IPS-11a (cell line): Measurements from ENCODE around the gene PRSS50.
"Not testable (repeated sequence)": the region's sequence is repeated elsewhere in the genome, so short reads cannot be mapped to it uniquely, and the experiment has no call there.

ENCODE experiments used
- H3K4me3 ChIP-seq: one replicate; pipeline ENCODE4 v1.5.1; 2013; ENCODE audit warnings: low read depth, low read length, control low read depth

PRSS50 gene, protein sequence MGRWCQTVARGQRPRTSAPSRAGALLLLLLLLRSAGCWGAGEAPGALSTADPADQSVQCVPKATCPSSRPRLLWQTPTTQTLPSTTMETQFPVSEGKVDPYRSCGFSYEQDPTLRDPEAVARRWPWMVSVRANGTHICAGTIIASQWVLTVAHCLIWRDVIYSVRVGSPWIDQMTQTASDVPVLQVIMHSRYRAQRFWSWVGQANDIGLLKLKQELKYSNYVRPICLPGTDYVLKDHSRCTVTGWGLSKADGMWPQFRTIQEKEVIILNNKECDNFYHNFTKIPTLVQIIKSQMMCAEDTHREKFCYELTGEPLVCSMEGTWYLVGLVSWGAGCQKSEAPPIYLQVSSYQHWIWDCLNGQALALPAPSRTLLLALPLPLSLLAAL

DNA sequence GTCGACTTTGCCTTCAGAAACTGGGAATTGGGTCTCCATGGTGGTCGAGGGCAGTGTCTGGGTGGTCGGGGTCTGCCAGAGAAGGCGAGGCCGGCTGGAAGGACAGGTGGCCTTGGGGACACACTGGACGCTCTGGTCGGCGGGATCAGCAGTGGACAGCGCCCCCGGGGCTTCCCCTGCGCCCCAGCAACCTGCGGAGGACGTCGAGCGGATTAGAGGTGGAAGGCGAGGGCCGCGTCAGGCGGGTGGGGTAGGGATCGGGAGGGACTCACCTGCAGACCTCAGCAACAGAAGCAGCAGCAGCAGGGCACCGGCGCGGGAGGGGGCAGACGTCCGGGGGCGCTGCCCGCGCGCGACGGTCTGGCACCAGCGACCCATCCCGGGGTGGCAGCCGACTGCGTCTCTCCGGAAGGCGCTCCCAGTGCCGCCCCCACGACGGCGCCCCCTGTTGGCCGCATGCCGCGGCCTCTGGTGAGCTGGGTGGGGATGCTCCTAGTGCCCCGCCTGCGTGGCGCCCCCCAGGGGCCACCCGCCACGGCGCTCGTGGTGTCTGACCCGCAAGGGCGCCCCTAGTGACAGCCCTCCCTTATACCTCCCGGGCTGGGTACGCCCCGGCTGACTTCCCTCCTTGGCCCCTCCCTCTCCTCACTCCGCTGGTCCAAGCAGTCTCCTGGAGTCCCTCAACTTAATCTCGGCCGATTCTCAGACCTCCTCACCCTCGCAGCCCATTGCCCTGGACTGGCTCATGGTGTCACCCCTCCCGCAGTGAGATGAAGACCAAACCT is at the start of gene PRSS50:
Gene PRSS50 (minus strand): TSS at position 423 of the 785 bp plus-strand sequence. CDS start 45 bp downstream, at position 378.
- H3K4me3 ChIP-seq, result no peak within 1 kb of the TSS

DNA sequence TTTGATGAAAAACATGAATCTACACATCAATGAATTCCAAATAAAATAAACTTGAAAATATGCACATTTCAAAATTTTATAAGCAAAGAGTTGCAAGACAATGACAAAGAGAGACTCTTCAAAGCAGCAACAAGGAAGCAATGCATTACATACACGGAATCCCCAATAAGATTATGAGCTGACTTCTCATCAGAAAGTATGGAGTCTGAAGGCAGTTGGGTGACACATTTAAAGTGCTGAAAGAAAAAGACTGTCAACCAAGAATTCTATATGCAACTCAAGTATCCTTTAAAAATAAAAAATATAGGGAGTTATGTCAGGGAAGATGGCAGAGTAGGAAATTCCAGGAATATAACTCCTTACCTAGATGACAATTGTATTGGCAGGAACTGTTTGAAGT is 46.5 kb upstream of the PRSS50 start:
- H3K4me3 ChIP-seq, result no peak overlapping the region

DNA sequence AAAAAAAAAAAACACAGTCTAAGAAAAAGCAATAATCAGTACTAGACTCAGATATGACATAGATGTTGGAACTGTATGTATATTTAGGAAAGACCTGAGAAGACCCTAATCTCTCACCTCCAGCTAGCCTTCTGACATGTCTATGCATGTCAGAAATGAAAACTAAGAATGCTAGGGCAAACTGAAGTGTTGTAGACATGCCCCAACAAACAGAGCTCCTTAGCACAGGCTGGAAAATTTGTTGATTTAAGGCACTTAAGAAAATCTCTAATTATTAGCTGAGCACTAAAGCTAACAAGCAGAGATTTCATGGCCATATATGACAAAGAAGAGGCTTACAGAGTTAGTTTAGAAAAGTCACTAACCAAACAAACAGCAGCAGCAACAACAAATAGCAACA is 45.5 kb upstream of the PRSS50 start:
- H3K4me3 ChIP-seq, result no peak overlapping the region

DNA sequence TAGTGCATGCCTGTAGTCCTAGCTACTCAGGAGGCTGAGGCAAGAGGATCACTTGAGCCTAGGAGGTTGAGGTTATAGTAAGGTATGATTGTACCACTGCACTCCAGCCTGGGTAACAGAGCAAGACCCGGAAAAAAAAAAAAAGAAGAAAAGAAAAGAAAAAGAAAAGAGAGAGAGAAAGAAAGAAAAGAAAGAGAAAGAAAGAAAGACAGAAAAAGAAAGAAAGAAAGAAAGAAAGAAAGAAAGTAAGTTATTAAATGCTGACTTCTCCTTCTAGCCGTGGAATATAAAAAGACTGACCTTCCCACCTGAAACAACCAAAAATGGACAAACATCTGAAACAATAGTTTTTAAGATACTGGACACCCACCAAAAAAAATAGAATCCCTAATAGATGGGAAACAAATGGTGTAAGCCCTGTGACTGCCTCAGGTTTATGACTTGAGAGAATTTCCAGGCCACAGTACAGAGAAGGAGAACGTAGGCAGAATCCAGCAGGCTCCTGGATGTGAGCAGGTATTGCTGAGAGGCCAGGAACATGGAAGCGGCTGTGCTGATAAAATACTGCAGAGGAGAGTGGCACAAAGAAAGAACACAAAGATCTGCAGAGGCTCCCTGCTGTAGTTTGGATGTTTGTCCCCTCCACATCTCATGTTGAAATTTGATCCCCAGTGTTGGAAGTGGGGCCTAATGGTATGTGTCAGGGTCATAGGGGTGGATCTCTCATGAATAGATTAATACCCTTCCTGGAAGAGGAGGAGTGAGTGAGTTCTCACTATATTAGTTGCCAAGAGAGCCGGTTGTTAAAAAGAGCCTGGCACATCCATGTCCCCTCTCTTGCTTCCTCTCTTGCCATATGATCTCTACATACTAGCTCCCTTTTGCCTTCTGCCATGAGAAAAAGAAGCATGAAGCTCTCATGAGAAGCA is 41.8 kb upstream of the PRSS50 start:
- no peak overlapping the region for H3K4me3 ChIP-seq

DNA sequence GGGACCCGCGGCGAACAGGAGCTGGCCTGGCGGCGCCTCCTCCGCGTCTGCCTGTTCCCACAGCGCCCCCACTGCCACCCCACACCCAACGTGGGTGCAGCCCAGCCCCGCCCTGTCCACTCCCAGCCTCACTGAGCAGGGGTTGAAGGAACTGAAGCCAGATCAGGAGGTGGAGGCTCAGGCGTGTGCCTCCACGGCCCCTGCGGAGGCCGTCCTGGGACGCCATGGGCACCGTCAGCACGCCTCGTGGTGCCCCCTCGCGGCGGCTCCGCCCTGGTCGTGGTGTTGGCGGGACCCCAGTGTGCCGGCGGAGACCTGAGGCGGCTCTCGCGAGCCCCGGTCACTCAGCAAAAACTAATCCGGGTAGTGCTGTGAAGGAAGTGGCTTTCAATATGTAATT is 39.0 kb upstream of the PRSS50 start:
- no peak overlapping the region for H3K4me3 ChIP-seq

DNA sequence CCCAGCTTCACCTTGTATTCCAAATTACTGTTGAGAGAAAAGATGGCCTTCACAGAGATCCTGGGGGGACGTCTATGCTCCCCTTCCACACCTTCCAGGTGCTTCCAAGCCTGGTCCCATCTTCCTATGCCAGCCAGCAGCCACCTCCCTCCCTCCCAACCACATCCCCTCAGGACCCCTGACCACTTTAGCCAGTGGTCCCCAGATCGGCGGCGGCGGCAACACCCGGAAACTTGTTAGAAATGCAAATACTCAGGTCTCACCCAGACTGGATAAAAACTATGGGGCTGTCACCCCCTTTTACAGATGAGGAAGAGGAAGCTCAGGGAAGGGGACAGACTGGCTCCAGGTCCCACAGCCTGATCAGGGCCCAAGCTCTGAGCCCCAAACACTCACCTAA is 38.0 kb upstream of the PRSS50 start:
- no peak overlapping the region for H3K4me3 ChIP-seq

DNA sequence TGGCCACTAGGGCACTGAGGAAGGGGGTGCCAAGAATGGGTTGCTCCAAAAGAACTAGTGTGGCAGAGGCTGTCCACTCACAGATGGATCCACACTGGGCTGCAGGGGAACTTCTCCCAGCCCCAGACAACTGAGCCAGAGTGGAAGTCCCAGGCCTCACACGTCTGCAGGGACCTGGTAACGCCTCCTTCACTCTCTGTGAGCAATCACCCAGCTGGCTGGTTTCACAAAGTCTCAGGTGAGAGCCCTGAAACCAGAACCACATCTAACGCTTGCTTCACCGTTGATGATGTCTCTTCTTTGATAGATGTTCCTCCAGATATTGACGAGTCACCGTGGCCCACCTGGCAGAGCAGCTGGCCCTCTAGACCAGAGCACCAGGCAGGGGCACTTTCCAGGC is 35.5 kb upstream of the PRSS50 start:
- H3K4me3 ChIP-seq, result not testable (repeated sequence)

DNA sequence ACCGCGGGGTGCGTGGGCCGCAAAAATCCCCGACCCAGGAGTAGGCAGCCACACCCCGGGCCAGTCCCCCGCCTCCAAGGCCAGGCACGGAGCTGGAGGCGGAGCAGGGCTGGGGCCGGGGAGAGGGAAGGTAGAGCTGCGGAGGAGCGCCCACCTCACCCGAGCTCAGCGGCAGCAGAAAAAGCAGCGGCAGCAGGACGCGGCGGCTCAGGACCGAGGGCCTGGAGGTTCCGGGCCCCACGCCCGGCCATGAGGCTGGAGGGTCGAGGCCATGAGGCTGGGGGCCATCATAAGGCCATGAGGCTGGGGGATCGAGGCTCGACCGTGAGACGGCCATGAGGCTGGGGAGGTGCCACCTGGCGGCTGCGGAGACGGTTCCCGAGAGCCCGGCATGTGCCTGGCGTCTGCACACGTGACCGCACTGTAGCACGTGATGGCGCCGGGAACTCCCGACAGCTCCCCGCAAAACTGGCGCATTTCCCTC is 32.9 kb upstream of the PRSS50 start:
- H3K4me3 ChIP-seq, result no peak overlapping the region

DNA sequence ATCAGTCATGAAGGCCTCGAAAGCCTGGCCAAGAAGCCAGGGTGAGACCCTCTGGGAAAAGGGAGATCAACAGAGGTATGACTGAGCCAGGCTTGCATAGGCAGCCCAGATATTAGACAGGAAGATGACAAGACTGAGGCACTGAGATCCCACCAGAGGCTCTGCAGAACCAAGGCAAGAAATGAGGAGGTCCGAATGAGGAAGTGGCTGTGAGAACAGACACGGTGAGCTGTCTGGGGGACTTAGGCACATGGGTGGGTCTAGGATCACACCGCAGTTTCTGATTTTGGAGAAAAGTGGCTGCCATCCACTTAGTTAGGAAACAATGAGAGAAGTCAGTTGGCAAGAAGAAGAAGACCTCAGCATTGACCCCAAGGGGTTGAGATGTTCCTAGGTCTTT is 31.5 kb upstream of the PRSS50 start:
- H3K4me3 ChIP-seq, result no peak overlapping the region

DNA sequence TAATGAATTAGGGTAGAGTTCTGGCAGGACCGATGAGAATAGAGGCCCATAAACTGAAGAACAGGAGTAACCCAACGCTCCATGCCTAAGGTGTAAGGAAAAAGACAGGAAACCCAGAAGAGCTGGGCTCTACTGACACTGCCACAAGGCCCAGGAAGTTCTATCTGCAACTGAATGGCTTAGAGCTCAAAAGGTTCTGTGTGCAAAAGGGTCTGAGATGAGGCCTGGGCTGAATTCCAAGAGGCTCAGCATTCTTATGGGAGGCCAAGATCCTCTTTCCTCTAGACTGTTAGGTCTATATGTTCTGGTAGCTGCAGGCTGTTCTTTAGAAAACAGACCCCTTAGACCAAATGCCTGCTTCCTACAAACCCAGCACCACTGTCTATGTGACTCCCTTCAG is 30.5 kb upstream of the PRSS50 start:
- H3K4me3 ChIP-seq, result no peak overlapping the region

DNA sequence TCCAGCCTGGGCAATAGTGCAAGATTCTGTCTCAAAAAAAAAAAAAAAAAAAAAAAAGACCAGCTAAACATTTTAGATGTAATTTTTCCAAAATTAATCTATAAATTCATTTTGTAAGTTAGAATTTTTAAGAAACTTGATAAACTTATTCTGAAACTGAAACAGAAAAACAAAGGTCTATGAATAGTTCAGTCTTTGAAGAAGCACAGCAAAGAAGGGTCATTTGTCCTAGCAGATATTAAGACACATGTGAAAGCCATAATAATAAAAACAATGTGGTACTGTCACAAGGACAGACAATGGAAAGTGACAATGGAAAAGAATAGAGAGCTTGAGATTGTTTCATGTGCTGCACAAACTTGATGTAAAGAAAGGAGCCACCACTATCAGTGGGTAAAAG is 29.0 kb upstream of the PRSS50 start:
- H3K4me3 ChIP-seq, result no peak overlapping the region

DNA sequence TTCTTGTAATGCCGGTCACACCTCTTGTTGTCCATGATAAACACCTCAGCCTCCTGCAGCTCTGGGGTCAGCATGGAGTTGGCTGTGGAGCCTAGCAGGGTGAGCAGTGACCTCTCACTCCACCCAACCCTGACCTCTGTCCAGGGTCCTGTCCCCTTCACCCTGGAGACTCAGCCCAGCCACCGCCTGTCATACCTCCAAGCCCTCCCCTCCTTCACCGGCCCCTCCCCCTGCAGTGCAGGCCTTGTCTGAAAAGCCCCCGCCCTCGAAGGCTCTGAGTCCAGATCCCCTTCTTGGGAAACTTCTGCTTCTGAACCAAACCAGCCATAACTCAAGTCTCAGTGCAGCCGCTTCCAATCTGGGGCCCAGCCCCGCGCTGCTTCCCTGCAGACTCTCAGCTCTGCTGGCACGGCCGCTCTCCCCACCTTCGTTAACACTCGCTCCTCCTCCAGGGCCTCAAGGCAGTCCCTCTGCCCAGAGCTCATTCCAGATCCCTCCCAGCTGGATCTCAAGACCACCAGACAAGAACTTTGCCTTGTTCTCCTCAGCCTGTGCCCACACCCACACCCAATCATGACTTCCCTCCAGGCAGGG is 25.4 kb upstream of the PRSS50 start:
- H3K4me3 ChIP-seq, result no peak overlapping the region

DNA sequence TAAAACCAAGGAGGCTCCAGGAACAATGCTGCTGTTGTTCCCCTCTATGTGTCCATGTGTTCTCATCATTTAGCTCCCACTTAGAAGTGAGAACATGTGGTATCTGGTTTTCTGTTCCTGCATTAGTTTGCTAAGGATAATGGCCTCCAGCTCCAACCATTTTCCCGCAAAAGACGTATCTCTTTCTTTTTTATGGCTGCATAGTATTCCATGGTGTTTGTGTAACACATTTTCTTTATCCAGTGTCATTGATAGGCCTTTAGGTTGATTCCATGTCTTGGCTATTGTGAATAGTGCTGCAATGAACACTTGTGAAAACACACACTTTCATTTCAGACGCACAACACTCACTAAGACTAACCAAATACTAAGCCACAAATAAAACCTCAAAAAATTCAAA is 21.9 kb upstream of the PRSS50 start:
- H3K4me3 ChIP-seq, result not testable (repeated sequence)

DNA sequence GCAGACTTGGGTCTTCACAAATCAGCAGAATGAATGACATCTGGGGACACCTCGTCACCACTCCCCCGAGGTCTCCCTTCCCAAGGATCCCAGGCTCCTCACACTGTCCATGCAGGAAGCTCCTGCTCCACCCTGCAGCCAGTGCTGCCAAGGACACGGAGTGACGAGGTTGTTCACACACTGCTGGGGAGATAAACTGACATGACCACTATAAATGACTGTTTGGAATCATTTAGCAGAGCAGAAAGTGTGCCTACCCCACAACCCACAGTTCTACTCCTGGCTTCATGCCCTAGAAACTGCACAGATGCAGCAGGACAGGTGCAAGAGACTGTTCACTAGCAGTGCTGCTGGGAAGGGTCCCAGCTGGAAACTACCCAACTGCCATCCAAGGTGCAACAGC is 19.7 kb upstream of the PRSS50 start:
- H3K4me3 ChIP-seq, result no peak overlapping the region

DNA sequence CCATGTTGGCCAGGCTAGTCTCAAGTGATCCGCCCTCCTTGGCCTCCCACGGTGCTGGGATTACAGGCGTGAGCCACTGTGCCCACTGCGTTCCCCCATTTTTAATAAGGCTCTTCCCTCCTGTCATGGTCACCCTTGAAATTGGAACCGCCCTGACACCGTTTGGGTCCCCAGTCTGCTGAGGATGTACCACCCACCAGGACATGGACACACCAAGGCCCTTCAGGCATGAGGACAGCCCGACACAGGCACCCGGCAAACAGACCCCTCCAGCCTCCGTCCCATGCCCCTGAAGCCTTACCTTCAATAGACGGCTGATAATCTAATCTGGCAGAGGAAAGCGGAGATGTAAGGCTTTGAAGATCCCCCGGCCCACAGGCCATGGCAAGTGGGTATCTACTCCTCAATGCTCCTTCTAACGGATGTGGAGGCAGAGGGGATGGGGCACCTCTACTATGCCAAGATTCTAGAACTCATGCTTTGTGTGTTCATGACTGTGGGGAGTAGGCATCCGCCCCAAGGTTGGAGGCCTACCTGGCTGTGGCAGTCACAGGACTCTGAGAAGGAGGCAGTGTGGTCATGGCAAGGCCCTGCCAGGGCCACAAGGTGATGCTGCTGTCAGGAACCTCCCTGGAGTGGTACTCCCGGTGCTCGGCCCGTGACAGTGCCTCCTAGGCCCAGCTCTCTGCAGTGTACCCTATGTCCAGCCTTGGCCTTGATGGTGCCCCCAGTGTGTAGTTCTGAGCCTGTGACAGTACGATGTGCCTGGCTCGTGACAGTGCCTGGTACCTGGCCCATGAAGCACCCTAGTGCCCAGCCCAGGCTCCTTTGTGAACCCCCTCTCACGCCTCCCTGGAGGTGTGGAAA is 18.6 kb upstream of the PRSS50 start:
- H3K4me3 ChIP-seq, result no peak overlapping the region

DNA sequence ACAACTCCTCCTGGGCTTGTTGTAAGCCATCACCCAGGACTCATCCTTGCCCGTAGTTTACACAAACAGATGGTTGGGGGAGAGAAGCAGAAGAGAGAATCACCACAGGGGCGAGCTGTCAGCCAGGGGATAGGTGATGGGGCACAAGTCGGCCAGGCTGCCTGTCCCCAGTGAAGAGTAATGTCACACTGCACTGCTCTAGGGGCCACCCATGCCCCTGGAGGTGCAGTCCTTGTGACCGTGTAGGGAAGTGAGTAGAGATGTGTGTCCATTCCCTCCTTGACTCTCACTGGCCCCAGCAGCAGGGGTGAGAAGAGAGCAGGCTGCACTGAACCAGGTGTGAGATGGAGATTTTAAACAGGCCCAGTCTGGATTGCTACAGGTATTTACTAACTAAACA is 17.1 kb upstream of the PRSS50 start:
- H3K4me3 ChIP-seq, result no peak overlapping the region

DNA sequence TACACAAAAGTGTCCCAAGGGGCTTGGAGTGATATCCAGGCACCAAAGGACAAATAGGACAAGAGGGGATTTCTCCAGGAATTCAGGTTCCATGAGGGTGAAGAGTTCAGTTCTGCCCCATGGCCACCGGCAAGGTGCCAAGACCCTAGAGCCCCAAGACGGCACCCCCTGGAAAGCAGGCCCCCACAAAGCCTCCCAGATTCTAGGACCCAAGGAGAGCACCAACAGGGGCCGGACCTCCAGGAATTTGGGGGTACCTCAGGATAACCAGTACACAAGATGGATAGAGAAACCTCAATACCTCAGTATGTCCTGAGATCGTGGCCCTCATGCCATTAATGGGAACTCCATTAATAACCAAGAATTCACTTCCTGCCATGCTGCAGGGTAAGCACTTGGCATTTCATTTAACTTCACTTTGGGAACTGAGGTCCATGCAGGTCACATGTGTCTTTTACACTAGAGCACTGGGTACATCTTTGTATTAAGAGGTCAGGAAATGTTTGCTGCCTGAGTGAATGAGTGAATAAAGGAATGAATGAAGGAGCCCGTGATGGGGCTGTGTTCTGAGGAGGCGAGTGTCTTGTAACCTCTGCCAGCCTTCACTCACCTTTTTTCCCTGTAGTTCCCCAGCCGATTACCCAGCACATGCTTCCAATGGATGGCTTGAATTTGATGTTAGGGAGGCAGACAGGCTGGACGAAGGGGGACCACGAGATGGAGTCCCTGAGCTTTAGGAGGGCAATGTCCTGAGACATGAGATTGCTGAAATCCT is 15.5 kb upstream of the PRSS50 start:
- H3K4me3 ChIP-seq, result no peak overlapping the region

DNA sequence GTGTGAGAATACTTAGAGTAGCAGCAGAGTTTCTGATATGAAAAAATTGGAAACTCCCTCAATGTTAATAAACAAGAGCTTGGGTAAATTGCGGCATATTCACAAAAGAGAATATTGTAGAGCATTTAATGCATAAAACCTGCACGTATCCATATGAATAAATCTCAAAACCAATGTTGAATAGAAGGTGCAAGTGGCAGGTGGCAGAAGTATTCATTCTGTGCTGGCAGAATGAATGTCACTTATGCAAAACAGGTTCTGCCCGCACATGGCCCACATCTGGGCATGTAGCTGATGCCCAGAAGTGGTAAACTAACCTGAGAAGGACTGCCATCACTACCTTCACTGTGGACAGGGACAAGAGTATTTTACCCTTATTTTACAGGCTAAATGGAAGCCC is 14.1 kb upstream of the PRSS50 start:
- no peak overlapping the region for H3K4me3 ChIP-seq

DNA sequence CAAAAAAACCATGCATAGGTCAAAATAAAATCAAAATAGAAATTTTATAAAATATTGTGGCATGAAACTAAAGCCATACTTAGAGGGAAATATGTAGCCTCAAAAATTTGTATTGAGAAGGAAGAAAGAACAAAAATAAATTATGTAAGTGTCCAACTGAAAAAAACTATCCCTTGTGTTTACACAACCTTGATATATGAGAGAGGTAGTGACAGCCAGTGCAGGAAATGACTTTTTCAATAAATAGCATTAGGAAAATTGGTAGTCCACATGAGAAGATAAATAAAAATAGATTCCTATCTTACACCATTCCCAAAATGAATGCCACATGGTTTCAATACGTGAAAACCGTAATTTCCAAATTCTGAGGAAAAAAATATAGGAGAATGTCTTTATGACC is 13.2 kb upstream of the PRSS50 start:
- H3K4me3 ChIP-seq, result no peak overlapping the region
